WERI-Rb-1 (cell line): ENCODE data around the gene REPS2.

Source experiments
- DNase-seq: peaks from one replicate; pipeline ENCODE4 v3.0.0-alpha.2; 2020
- H3K27ac ChIP-seq: fragments of 250-450 bp; sonication (Bioruptor Pico); 2 replicates; pipeline ENCODE4 v1.5.1; 2020; ENCODE audit warnings: mild to moderate bottlenecking, moderate library complexity
- H3K27me3 ChIP-seq: fragments of 250-450 bp; sonication (Bioruptor Pico); 2 replicates; pipeline ENCODE4 v1.5.1; 2021; ENCODE audit warnings: mild to moderate bottlenecking, low read depth, moderate library complexity; ENCODE audit not compliant: insufficient read depth, severe bottlenecking
- H3K36me3 ChIP-seq: fragments of 250-450 bp; sonication (Bioruptor Pico); 2 replicates; pipeline ENCODE4 v1.5.1; 2020; ENCODE audit warnings: mild to moderate bottlenecking, moderate library complexity
- H3K4me3 ChIP-seq: 2 replicates; pipeline ENCODE4 v1.5.1; 2011; ENCODE audit warnings: low read depth, mild to moderate bottlenecking, control low read depth, low read length
- H3K9me3 ChIP-seq: fragments of 250-450 bp; sonication (Bioruptor Pico); 2 replicates; pipeline ENCODE4 v1.5.1; 2021; ENCODE audit warnings: mild to moderate bottlenecking, moderate library complexity; ENCODE audit not compliant: severe bottlenecking
- TF ChIP-seq, protein P1 (sequence below): IDR thresholded peaks from 2 replicates; pipeline ENCODE4 v1.5.1; 2011; ENCODE audit warnings: low read depth, mild to moderate bottlenecking, control low read depth, inconsistent platforms, low read length

Gene REPS2

GRCh38 chrX:16930392-16930791 is 16.1 kb upstream of the REPS2 start:
- Histone ChIP-seq H3K9me3 (no peaks in the 10 kb centered on the region), H3K4me3 (no peak overlapping the region), H3K27ac (no peak overlapping the region), H3K27me3 (peaks cover 10% of the 10 kb centered on the region), H3K36me3 (no peaks in the 10 kb centered on the region)
- TF ChIP-seq, protein P1, sequence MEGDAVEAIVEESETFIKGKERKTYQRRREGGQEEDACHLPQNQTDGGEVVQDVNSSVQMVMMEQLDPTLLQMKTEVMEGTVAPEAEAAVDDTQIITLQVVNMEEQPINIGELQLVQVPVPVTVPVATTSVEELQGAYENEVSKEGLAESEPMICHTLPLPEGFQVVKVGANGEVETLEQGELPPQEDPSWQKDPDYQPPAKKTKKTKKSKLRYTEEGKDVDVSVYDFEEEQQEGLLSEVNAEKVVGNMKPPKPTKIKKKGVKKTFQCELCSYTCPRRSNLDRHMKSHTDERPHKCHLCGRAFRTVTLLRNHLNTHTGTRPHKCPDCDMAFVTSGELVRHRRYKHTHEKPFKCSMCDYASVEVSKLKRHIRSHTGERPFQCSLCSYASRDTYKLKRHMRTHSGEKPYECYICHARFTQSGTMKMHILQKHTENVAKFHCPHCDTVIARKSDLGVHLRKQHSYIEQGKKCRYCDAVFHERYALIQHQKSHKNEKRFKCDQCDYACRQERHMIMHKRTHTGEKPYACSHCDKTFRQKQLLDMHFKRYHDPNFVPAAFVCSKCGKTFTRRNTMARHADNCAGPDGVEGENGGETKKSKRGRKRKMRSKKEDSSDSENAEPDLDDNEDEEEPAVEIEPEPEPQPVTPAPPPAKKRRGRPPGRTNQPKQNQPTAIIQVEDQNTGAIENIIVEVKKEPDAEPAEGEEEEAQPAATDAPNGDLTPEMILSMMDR: no peak
- DNase-seq: no peak

- Histone ChIP-seq H3K4me3 (no peak overlapping the region), H3K9me3 (no peaks in the 10 kb centered on the region), H3K36me3 (no peaks in the 10 kb centered on the region), H3K27me3 (peaks cover 14% of the 10 kb centered on the region), H3K27ac (no peak overlapping the region)
- TF ChIP-seq, protein P1: no peak
- peak; percentile 22 for DNase-seq
Measured at GRCh38 chrX:16931371-16931770, 15.1 kb upstream of the REPS2 start.

DNA sequence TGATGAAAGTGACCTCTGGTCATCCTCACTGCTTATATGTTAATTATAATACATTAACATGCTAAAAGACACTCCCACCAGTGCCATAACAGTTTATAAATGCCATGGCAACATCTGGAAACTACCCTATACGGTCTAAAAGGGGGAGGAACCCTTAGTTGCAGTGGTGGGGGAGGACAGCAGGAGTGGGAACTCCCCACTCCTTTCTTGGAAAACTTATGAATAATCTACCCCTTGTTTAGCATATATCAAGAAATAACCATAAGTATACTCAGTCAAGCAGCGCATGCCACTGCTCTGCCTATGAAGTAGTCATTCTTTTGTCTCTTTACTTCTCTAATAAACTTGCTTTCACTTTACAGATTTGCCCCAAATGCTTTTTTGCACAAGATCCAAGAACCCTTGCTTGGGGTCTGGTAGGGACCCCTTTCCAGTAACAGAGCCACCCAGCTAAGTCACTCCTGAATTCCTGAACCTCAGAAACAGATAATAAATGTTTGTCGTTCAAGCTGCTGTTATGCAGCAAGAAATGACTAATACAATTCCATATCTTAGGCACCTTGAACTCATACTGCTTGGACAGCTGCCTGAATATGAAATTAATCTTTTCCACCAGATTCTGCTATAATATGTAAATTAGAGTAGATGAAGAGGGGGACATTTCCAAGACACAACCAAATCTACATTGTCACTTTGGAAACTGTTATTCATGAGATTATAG is 14.4 kb upstream of the REPS2 start:
- DNase-seq: no peak
- peaks cover 14% of the 10 kb centered on the region for H3K27me3 ChIP-seq
- H3K9me3 ChIP-seq: no peaks in the 10 kb centered on the region
- TF ChIP-seq, protein P1: no peak
- H3K27ac ChIP-seq: no peak overlapping the region
- no peak overlapping the region for H3K4me3 ChIP-seq
- H3K36me3 ChIP-seq: no peaks in the 10 kb centered on the region

DNA sequence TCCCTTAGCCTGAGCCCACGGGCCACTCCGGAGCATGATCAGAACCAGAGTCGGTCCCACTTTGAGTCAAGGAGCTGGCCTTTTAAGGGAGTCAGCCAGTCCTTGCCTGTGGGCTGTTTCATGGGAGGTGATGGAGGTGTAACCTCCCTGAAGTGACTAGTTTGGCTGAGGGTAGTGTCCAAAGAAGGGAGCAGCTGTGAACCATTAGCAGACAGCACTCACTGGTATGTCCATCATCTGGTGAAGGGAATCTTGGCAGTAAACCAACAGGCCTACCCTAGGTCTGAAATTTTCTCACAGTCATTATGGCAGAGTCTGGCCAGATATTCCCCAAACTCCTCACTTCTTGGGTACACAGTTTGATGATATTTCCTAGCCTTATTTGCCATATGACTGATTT is 12.3 kb upstream of the REPS2 start:
- no peak for DNase-seq
- Histone ChIP-seq H3K27ac (no peak overlapping the region), H3K9me3 (no peaks in the 10 kb centered on the region), H3K27me3 (peaks cover 14% of the 10 kb centered on the region), H3K4me3 (no peak overlapping the region), H3K36me3 (no peaks in the 10 kb centered on the region)
- TF ChIP-seq, protein P1: no peak

DNA sequence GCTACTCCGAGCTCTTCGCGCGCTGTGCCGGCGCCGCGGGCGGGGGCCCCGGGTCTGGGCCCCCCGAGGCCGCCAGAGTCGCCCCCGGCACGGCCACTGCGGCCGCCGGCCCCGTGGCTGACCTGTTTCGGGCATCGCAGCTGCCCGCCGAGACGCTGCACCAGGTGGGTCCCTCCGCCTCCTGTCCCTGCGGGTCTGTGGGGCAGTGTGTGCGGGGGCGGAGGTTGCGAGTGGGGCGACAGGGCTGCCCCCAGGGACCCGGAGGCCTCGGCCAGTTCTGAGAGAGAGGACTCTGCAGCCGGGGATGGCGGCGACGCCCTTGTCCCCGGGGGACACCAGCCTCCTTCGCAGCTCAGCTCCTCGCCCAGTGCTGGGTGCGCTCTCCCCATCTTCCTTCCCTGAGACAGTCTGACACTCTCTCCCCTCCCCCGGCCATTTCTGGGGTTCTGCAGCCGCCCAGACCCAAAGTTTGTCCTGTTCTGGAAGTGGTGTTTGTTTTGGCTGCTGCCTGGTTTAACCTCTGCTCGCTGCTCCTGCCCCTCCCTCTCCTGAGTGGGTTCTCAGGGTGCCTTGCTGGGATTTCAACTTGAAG is 609 bp downstream of the REPS2 start:
- H3K27ac ChIP-seq: no peak overlapping the region
- no peaks in the 10 kb centered on the region for H3K36me3 ChIP-seq
- peaks cover 27% of the 10 kb centered on the region for H3K27me3 ChIP-seq
- TF ChIP-seq, protein P1: no peak
- DNase-seq: no peak
- peak overlapping the region; percentile 41 for H3K4me3 ChIP-seq
- no peaks in the 10 kb centered on the region for H3K9me3 ChIP-seq
